Endodermal cell (in vitro differentiated cells): ENCODE results near the gene RBL1. TPM values are rescaled to one million over a fixed set of nuclear protein-coding genes. Genes with fewer than 3 reads are reported as not detected.

Experiments used
- DNase-seq: peaks from one replicate; pipeline ENCODE4 v3.0.0-alpha.2; 2017
- H3K27ac ChIP-seq: 2 replicates; pipeline ENCODE4 v1.5.1; 2013; ENCODE audit warnings: mild to moderate bottlenecking, low read depth, low read length, moderate library complexity
- H3K27me3 ChIP-seq: 2 replicates; pipeline ENCODE4 v1.6.1; 2013; ENCODE audit warnings: mild to moderate bottlenecking, low read length, moderate library complexity; ENCODE audit not compliant: insufficient read depth, control insufficient read depth, poor library complexity, severe bottlenecking
- H3K36me3 ChIP-seq: 2 replicates; pipeline ENCODE4 v1.7.0; 2013; ENCODE audit warnings: mild to moderate bottlenecking, low read length, moderate library complexity; ENCODE audit not compliant: control insufficient read depth, insufficient read depth
- H3K4me1 ChIP-seq: one replicate; pipeline ENCODE4 v1.7.0; 2013; ENCODE audit warnings: low read length; ENCODE audit not compliant: control insufficient read depth, insufficient read depth
- H3K4me3 ChIP-seq: 2 replicates; pipeline ENCODE4 v1.5.1; 2013; ENCODE audit warnings: mild to moderate bottlenecking, low read length, moderate library complexity
- H3K9ac ChIP-seq: 2 replicates; pipeline ENCODE4 v1.6.1; 2013; ENCODE audit warnings: mild to moderate bottlenecking, low read length, moderate library complexity; ENCODE audit not compliant: poor library complexity, severe bottlenecking; ENCODE audit errors: extremely low read depth
- H3K9me3 ChIP-seq: 2 replicates; pipeline ENCODE4 v1.6.1; 2013; ENCODE audit warnings: mild to moderate bottlenecking, low read length, moderate library complexity; ENCODE audit not compliant: control insufficient read depth
- H3K27ac Mint-ChIP-seq: 2 replicates; pipeline ENCODE4 v1.8.0; 2020; ENCODE audit warnings: mixed read lengths
- H3K27me3 Mint-ChIP-seq: 2 replicates; pipeline ENCODE4 v1.8.0; 2021; ENCODE audit warnings: mild to moderate bottlenecking, mixed read lengths; ENCODE audit not compliant: insufficient read depth
- H3K36me3 Mint-ChIP-seq: 2 replicates; pipeline ENCODE4 v1.8.0; 2020; ENCODE audit warnings: low read depth, mixed read lengths
- H3K4me1 Mint-ChIP-seq: 2 replicates; pipeline ENCODE4 v1.8.0; 2020; ENCODE audit warnings: mixed read lengths
- H3K4me3 Mint-ChIP-seq: 2 replicates; pipeline ENCODE4 v1.8.0; 2020; ENCODE audit warnings: mild to moderate bottlenecking, moderate library complexity, mixed read lengths
- H3K9me3 Mint-ChIP-seq: 2 replicates; pipeline ENCODE4 v1.8.0; 2020; ENCODE audit warnings: mild to moderate bottlenecking, mixed read lengths
- CTCF ChIP-seq: fragments of 200-600 bp; sonication (generic); conservative IDR thresholded peaks from 2 replicates; pipeline ENCODE4 v1.5.0; 2021; ENCODE audit warnings: antibody characterized with exemption, mild to moderate bottlenecking
- WGBS, 2 experiments: methylation state at CpG; one replicate each; pipeline versions ENCODE4 v1.1.5 to v1.1.7; 2013; ENCODE audit warnings: missing lambda C conversion rate in 2 of 2, mixed read lengths in 1 of 2; ENCODE audit not compliant: insufficient coverage in 1 of 2, insufficient read length in 1 of 2; 5-methylcytosine and 5-hydroxymethylcytosine counted together
- total RNA-seq, 2 donors: library from RNA; stranded (reverse); fragmentation: NEBNext Ultra II Directional in 1 of 2; extraction: Animal tissue kit (Norgen Biotek cat#: 25700) in 1 of 2; gene quantifications; 2 replicates in 1 of 2; 3 replicates in 1 of 2; pipeline ENCODE4 v1.2.1, GENCODE V29; 2021

Gene RBL1
- total RNA-seq, 2 donors from 2014 or later, result 11.4 to 16.7 TPM

GRCh38 chr20:36971103-36971502 lies 124.7 kb downstream of the RBL1 start:
- DNase-seq, result no peak
- no peak overlapping the region for H3K27ac ChIP-seq
- no peaks in the 10 kb centered on the region for H3K27me3 Mint-ChIP-seq
- TF ChIP-seq CTCF, result no peak
- no peaks in the 10 kb centered on the region for H3K36me3 Mint-ChIP-seq
- no peak overlapping the region for H3K4me3 ChIP-seq
- H3K4me1 ChIP-seq, result no peaks in the 10 kb centered on the region
- H3K27ac Mint-ChIP-seq, result no peak overlapping the region
- H3K36me3 ChIP-seq, result no peaks in the 10 kb centered on the region
- no peaks in the 10 kb centered on the region for H3K4me1 Mint-ChIP-seq
- H3K4me3 Mint-ChIP-seq, result no peak overlapping the region
- no peaks in the 10 kb centered on the region for H3K9me3 ChIP-seq
- WGBS, 2 experiments, result 90 to 100% methylated on average over 1 of the region's 1 CpG
- no peak overlapping the region for H3K9ac ChIP-seq
- peaks cover 4% of the 10 kb centered on the region for H3K9me3 Mint-ChIP-seq
- no peaks in the 10 kb centered on the region for H3K27me3 ChIP-seq

GRCh38 chr20:36969478-36970186 lies 126.2 kb downstream of the RBL1 start:
- Histone ChIP-seq H3K27ac (no peak overlapping the region), H3K4me3 (no peak overlapping the region), H3K4me1 (no peaks in the 10 kb centered on the region), H3K9me3 (no peaks in the 10 kb centered on the region), H3K9ac (no peak overlapping the region), H3K36me3 (no peaks in the 10 kb centered on the region), H3K27me3 (no peaks in the 10 kb centered on the region)
- DNase-seq, result no peak
- Mint-ChIP-seq H3K9me3 (no peaks in the 10 kb centered on the region), H3K27me3 (no peaks in the 10 kb centered on the region), H3K36me3 (no peaks in the 10 kb centered on the region), H3K27ac (no peak overlapping the region), H3K4me1 (no peaks in the 10 kb centered on the region), H3K4me3 (no peak overlapping the region)
- 83 to 93% methylated on average over 10 of the region's 10 CpGs for WGBS, 2 experiments
- TF ChIP-seq CTCF, result no peak

- WGBS, 2 experiments, result 90 to 91% methylated on average over 4 of the region's 4 CpGs
- DNase-seq, result no peak
- Histone ChIP-seq H3K36me3 (no peaks in the 10 kb centered on the region), H3K27me3 (no peaks in the 10 kb centered on the region), H3K4me1 (no peaks in the 10 kb centered on the region), H3K9ac (no peak overlapping the region), H3K27ac (no peak overlapping the region), H3K4me3 (no peak overlapping the region), H3K9me3 (no peaks in the 10 kb centered on the region)
- H3K36me3 Mint-ChIP-seq, result no peaks in the 10 kb centered on the region
- no peak overlapping the region for H3K4me3 Mint-ChIP-seq
- no peaks in the 10 kb centered on the region for H3K4me1 Mint-ChIP-seq
- TF ChIP-seq CTCF, result no peak
- H3K9me3 Mint-ChIP-seq, result no peaks in the 10 kb centered on the region
- no peaks in the 10 kb centered on the region for H3K27me3 Mint-ChIP-seq
- no peak overlapping the region for H3K27ac Mint-ChIP-seq
Observed at GRCh38 chr20:36969051-36969450, 126.7 kb downstream of the RBL1 start.
